D341Med (cell line): ENCODE results near the gene TMEM209.
"Not testable (repeated sequence)": the region's sequence is repeated elsewhere in the genome, so short reads cannot be mapped to it uniquely, and the experiment has no call there.

ENCODE experiments used
- DNase-seq: peaks from one replicate; pipeline ENCODE4 v3.0.0; 2012; ENCODE audit warnings: low spot score

Gene TMEM209

GRCh38 chr7:130126840-130127239 is 78.4 kb downstream of the TMEM209 start:
- not testable (repeated sequence) for DNase-seq

- DNase-seq = no peak
These were observed 80.5 kb downstream of the TMEM209 start for GRCh38 chr7:130124711-130125110.

GRCh38 chr7:130123501-130123900 is 81.7 kb downstream of the TMEM209 start:
- DNase-seq = no peak

- DNase-seq = no peak
These were observed 86.4 kb downstream of the TMEM209 start for GRCh38 chr7:130118801-130119200.

- no peak for DNase-seq
These were observed 86.9 kb downstream of the TMEM209 start for GRCh38 chr7:130118294-130118693.

GRCh38 chr7:130114776-130115175 is 90.4 kb downstream of the TMEM209 start:
- DNase-seq = no peak
